PFSK-1 (cell line): ENCODE results near the gene TMEM221.

Experiments
- FOXP2 ChIP-seq: optimal IDR thresholded peaks from 2 replicates; pipeline ENCODE3; 2011; ENCODE audit warnings: borderline replicate concordance, control low read depth, inconsistent platforms; ENCODE audit not compliant: insufficient read depth; ENCODE audit errors: extremely low read length, extremely low read depth
- POLR2AphosphoS5 ChIP-seq: IDR thresholded peaks from 2 replicates; pipeline ENCODE4 v1.6.1; 2012; ENCODE audit warnings: low read depth, mild to moderate bottlenecking, control low read depth, low read length, moderate library complexity
- SIN3A ChIP-seq: IDR thresholded peaks from 2 replicates; pipeline ENCODE4 v1.6.1; 2012; ENCODE audit warnings: mild to moderate bottlenecking, low read length, moderate library complexity, borderline replicate concordance; ENCODE audit not compliant: insufficient read depth
- TAF1 ChIP-seq: IDR thresholded peaks from 2 replicates; pipeline ENCODE4 v1.6.1; 2012; ENCODE audit warnings: low read length, control low read depth, borderline replicate concordance; ENCODE audit not compliant: insufficient read depth
- TF ChIP-seq, protein P1 (sequence below), 2 experiments: IDR thresholded peaks; 2 replicates each; pipeline versions ENCODE4 v1.6.1 to v1.8.0; 2011 to 2012; ENCODE audit warnings: low read depth in 2 of 2, low read length in 2 of 2, control low read depth in 1 of 2, inconsistent platforms in 1 of 2, mild to moderate bottlenecking in 1 of 2, moderate library complexity in 1 of 2; ENCODE audit not compliant: insufficient read depth in 1 of 2

TMEM221 gene

DNA sequence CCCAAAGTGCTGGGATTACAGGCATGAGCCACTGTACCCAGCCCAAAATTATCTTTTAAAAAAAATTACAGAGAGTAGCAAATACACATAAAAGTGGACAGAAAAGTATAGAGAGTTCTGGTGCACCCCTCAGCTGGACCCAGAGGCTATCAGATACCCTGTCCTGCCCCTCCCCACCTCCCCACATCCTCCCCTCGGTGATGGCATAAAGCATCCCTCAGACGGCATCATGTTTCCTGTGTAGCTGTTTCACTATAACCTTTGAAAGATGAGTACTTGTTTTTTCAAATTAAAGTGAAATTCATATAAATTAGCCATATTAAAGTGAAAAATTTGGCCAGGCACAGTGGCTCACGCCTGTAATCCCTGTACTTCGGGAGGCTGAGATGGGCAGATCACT is 41.9 kb upstream of the TMEM221 start:
- no peak for TF ChIP-seq FOXP2
- TF ChIP-seq TAF1: no peak
- TF ChIP-seq SIN3A: no peak
- TF ChIP-seq POLR2AphosphoS5: no peak
- TF ChIP-seq, protein P1, sequence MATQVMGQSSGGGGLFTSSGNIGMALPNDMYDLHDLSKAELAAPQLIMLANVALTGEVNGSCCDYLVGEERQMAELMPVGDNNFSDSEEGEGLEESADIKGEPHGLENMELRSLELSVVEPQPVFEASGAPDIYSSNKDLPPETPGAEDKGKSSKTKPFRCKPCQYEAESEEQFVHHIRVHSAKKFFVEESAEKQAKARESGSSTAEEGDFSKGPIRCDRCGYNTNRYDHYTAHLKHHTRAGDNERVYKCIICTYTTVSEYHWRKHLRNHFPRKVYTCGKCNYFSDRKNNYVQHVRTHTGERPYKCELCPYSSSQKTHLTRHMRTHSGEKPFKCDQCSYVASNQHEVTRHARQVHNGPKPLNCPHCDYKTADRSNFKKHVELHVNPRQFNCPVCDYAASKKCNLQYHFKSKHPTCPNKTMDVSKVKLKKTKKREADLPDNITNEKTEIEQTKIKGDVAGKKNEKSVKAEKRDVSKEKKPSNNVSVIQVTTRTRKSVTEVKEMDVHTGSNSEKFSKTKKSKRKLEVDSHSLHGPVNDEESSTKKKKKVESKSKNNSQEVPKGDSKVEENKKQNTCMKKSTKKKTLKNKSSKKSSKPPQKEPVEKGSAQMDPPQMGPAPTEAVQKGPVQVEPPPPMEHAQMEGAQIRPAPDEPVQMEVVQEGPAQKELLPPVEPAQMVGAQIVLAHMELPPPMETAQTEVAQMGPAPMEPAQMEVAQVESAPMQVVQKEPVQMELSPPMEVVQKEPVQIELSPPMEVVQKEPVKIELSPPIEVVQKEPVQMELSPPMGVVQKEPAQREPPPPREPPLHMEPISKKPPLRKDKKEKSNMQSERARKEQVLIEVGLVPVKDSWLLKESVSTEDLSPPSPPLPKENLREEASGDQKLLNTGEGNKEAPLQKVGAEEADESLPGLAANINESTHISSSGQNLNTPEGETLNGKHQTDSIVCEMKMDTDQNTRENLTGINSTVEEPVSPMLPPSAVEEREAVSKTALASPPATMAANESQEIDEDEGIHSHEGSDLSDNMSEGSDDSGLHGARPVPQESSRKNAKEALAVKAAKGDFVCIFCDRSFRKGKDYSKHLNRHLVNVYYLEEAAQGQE (IDR thresholded peaks at IDR 0.05; ENCODE audit: insufficient read depth in 1 of 2, low read depth in 2 of 2, low read length in 2 of 2): no peak

DNA sequence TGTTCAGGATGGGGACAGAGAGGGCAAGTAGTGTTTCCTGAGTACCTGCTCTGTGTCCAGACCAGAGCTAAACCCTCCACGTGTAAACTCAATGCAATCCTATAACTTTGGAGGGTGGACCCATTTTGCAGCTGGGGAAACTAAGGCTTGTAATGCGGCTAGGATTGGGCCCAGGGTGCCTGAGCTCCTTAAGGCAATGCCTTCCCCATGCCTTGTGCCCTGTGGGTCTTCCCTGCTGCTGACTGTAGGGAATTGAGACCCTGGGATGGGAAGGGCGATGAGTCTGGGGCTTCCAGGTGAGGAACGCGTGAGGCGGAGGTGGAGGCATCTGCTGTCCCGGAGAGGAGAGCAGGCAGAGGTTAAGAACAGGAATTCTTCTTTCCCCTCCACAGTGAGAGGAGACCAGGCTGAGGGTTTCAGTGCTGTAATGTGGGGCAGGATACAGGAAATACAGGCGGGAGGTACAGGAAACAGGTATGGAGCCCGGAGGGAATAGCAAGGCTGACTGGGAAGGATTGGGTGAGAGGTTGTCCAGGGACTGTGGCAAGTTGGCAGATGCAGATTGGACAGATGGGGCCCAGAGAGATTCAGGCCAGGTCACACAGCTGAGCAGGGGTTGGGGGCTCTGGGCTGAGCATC is 41.0 kb upstream of the TMEM221 start:
- TF ChIP-seq TAF1 (no peak), POLR2AphosphoS5 (no peak), FOXP2 (no peak), SIN3A (no peak)
- TF ChIP-seq, protein P1 (IDR thresholded peaks at IDR 0.05; ENCODE audit: insufficient read depth in 1 of 2, low read depth in 2 of 2, low read length in 2 of 2): no peak

DNA sequence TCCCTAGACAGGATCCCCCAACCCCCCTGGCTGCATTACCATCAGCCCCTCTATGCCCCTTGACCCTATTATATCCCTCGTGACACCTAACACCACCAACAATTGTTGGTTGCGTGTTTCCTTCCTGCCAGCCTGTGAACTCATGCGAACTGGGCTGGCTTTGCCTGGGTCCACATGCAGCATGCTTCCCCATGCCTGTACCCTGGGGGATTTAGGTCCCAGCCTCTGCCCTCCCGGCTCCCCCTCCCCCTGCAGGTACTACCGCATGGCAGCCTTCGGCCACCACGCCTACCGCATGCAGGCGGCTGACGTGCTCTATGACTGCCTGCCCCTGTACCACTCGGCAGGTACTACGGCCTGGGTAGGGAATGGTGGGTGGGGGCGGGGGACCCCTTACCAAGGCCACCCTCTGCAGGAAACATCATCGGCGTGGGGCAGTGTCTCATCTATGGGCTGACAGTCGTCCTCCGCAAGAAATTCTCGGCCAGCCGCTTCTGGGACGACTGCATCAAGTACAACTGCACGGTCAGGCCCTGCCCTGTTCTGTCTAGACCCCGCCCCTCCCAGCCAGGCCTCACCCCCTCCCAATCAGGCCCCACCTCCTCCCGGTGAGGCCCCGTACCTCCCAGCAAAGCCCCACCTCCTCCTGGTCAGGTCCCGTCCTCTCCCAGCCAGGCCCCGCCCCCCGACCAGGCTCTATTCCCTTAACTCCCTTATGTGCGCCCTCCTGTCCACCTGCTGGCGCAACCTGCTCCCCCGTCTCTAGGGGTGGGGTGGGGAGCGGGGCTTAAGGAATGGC is 40.3 kb upstream of the TMEM221 start:
- no peak for TF ChIP-seq SIN3A
- no peak for TF ChIP-seq TAF1
- TF ChIP-seq, protein P1 (IDR thresholded peaks at IDR 0.05; ENCODE audit: insufficient read depth in 1 of 2, low read depth in 2 of 2, low read length in 2 of 2): no peak
- TF ChIP-seq POLR2AphosphoS5: no peak
- TF ChIP-seq FOXP2: no peak

DNA sequence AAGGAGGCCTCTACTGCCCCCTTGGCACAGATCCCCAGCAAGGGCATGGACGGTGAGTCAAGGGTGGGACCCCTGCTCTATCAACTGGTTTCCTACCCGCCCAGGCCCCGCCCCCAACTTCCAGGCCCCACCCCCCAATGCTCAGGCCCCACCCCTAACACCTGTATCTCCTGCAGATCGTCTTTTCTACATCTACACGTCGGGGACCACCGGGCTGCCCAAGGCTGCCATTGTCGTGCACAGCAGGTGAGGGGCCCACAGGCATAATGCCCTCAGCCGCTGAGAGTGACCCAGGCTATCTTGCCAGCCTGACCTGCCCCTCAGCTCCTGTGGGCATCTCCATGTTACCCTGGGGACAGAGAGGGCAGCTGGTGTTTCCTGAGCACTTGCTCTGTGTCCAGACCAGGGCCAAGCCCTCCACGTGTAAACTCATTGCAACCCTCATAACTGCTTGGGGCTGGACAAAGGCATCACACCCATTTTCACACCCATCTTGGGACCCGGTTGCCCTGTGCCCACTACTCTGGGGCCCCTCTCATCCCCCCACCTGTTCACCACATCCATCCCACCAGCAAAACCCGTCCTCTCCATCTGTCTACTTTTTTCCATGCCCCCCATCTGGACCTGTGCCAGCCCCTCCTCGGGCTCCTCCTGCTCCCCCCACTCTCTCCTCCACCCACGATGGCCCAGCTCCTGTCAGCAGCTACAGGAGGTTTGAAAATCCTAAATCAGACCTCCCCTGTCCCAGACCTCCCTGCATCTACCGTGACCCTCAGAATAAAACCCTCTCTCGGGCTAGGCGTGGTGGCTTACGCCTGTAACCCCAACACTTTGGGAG is 39.0 kb upstream of the TMEM221 start:
- TF ChIP-seq SIN3A: no peak

DNA sequence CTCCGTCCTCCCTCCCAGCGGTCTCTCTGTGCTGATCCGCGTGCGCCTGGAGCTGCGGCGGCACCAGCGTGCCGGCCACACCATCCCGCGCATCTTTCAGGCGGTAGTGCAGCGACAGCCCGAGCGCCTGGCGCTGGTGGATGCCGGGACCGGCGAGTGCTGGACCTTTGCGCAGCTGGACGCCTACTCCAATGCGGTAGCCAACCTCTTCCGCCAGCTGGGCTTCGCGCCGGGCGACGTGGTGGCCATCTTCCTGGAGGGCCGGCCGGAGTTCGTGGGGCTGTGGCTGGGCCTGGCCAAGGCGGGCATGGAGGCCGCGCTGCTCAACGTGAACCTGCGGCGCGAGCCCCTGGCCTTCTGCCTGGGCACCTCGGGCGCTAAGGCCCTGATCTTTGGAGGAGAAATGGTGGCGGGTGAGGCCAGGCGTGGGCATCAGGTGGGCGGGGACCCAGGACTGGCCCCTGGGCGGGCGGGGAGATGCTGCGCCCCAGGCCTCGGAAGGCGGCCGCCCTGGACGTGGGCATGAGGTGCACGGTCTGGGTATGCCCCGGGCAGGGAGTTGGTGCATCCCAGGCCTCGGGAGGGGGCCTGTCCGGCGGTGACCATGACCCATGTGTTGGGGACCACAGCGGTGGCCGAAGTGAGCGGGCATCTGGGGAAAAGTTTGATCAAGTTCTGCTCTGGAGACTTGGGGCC is 38.2 kb upstream of the TMEM221 start:
- no peak for TF ChIP-seq SIN3A
- TF ChIP-seq, protein P1 (IDR thresholded peaks at IDR 0.05; ENCODE audit: insufficient read depth in 1 of 2, low read depth in 2 of 2, low read length in 2 of 2): no peak
- TF ChIP-seq POLR2AphosphoS5: no peak
- TF ChIP-seq FOXP2: no peak
- no peak for TF ChIP-seq TAF1
